Mesenteric fat pad (tissue), 1 donor: ENCODE data around the gene RANBP10. TPM values are rescaled to one million over a fixed set of nuclear protein-coding genes. Genes with fewer than 3 reads are reported as not detected.

Experiments used
- DNase-seq: peaks from one replicate; pipeline ENCODE4 v3.0.0-alpha.2; 2020; ENCODE audit warnings: low spot score
- total RNA-seq: library from RNA; stranded (reverse); fragmentation: NEBNext Ultra II Directional; extraction: Animal tissue kit (Norgen Biotek cat#: 25700); gene quantifications from one replicate; pipeline ENCODE4 v1.2.1, GENCODE V29; 2021
- donor health status: DM: yes; HTN: yes; CAD: no.

The RANBP10 gene
- total RNA-seq, 1 donor from 2014 or later = 14.5 TPM

GRCh38 chr16:67679935-67680897 lies 126.1 kb downstream of the RANBP10 start:
- DNase-seq = no peak

GRCh38 chr16:67678354-67679023 lies 127.9 kb downstream of the RANBP10 start:
- no peak for DNase-seq

- DNase-seq = no peak
Measured at GRCh38 chr16:67677712-67678111, 128.6 kb downstream of the RANBP10 start.

GRCh38 chr16:67676939-67677338 lies 129.4 kb downstream of the RANBP10 start:
- no peak for DNase-seq

GRCh38 chr16:67676516-67676915 lies 129.8 kb downstream of the RANBP10 start:
- no peak for DNase-seq

- no peak for DNase-seq
Measured at GRCh38 chr16:67675999-67676398, 130.4 kb downstream of the RANBP10 start.

- DNase-seq = no peak
Measured at GRCh38 chr16:67675579-67675935, 130.8 kb downstream of the RANBP10 start.

GRCh38 chr16:67674851-67675578 lies 131.3 kb downstream of the RANBP10 start:
- no peak for DNase-seq

- no peak for DNase-seq
Measured at GRCh38 chr16:67673712-67674580, 132.4 kb downstream of the RANBP10 start.

Other genes starting within 250 kb of the RANBP10 start
- gene CTCF, start 244.0 kb downstream of the RANBP10 start, total RNA-seq = 26.2 TPM
- gene CARMIL2, start 161.4 kb downstream of the RANBP10 start, total RNA-seq = 0.96 TPM
- gene ACD, start 146.3 kb downstream of the RANBP10 start, total RNA-seq = 11.5 TPM
- 3.9 TPM for gene PARD6A, start 145.6 kb downstream of the RANBP10 start, total RNA-seq
- gene ENKD1, start 139.8 kb downstream of the RANBP10 start, total RNA-seq = 11.4 TPM
- 2.9 TPM for gene C16orf86, start 139.7 kb downstream of the RANBP10 start, total RNA-seq
- 16.7 TPM for gene GFOD2, start 87.2 kb downstream of the RANBP10 start, total RNA-seq
- gene TSNAXIP1, start 329 bp upstream of the RANBP10 start, total RNA-seq = 1.1 TPM
- 21.6 TPM for gene THAP11, start 35.8 kb upstream of the RANBP10 start, total RNA-seq
- 87.6 TPM for gene NUTF2, start 40.4 kb upstream of the RANBP10 start, total RNA-seq
- gene CENPT, start 41.1 kb upstream of the RANBP10 start, total RNA-seq = 35.5 TPM
- 41.3 TPM for gene EDC4, start 66.5 kb upstream of the RANBP10 start, total RNA-seq
- gene NRN1L, start 78.3 kb upstream of the RANBP10 start, total RNA-seq = not detected
- gene PSKH1, start 86.7 kb upstream of the RANBP10 start, total RNA-seq = 28.6 TPM
- 1.3 TPM for gene CTRL, start 125.3 kb upstream of the RANBP10 start, total RNA-seq
- gene PSMB10, start 130.3 kb upstream of the RANBP10 start, total RNA-seq = 53.8 TPM
- gene LCAT, start 137.6 kb upstream of the RANBP10 start, total RNA-seq = 32.1 TPM
- 113 TPM for gene SLC12A4, start 162.1 kb upstream of the RANBP10 start, total RNA-seq
- gene DPEP3, start 173.9 kb upstream of the RANBP10 start, total RNA-seq = 0.16 TPM
- gene DPEP2, start 192.9 kb upstream of the RANBP10 start, total RNA-seq = 1.5 TPM
- not detected for gene DPEP2NB, start 209.4 kb upstream of the RANBP10 start, total RNA-seq
- gene DDX28, start 216.7 kb upstream of the RANBP10 start, total RNA-seq = 7.8 TPM
- gene DUS2, start 216.7 kb upstream of the RANBP10 start, total RNA-seq = 17.4 TPM